Cerebellar cortex (tissue), 1 donor: ENCODE measurements around the gene STK31.
"Not testable (repeated sequence)": the region's sequence is repeated elsewhere in the genome, so short reads cannot be mapped to it uniquely, and the experiment has no call there.

Experiments
- DNase-seq: peaks from one replicate; pipeline ENCODE4 v3.0.0-alpha.2; 2015; ENCODE audit warnings: low spot score

STK31 gene

DNA sequence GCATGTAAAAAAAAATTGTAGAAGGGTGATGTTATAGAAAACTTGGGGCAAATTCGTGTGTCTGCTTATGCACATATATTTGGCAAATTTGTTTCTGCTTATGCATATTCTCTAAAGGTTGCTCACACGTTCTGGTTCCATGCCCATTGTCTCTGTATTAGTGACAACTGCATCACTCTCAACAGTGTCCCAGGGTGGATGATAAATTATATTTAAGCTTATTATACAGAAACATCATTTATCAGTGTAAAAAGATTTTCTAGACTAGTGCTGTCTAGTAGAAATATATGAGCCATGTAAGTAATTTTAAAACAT is 4.1 kb downstream of the STK31 start:
- no peak for DNase-seq

DNA sequence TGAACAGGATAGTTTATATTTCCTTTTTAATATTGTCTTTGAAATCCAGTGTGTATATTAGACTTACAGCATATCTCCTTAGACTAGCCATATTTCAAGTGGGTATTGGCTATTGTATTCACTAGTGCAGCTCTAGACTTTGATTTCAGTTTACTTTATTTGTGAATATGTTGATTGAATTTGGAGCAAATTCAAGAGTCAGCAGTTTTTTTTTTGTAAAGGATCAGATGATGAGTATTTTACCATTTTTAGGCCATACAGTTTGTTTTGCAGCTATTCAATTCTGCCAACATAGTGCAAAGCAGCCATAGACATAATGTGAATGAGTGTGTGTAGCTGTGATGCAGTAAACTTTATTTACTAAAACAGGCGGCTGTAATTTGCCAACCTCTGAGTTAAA is 4.6 kb downstream of the STK31 start:
- no peak for DNase-seq

DNA sequence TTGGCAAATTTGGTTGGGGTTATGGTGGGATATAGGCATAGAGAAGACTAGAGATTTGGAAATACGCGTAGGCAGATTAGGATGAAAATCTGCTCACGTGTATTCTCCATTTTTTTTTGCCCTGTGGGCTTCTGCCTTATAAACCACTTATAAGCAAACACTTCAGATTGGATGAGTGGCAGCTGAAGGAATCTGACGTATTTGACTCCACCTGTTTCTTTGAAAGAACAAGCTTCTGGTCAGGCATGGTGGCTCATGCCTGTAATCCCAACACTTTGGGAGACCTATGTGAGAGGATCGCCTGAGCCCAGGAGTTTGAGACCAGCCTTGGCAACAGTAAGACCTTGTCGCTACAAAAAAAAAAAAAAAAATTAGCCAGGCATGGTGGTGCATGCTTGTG is 5.1 kb downstream of the STK31 start:
- DNase-seq, result no peak

DNA sequence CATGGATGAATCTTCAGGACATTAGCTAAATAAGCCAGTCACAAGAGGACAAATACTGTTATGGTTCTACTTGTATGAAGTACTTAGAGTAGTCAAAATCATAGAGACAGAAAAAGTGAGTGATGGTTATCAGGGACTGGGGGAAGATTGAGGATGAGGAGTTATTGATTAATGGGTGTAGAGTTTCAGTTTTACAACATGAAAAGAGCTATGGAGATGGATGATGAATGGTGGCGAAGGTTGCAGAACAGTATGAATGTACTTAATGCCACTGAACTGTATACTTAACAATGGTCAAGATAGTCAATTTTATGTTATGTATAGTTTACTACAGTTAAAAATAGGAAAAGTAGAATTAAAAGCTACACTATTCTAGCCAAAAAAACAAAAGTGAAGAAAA is 7.8 kb downstream of the STK31 start:
- DNase-seq, result no peak

DNA sequence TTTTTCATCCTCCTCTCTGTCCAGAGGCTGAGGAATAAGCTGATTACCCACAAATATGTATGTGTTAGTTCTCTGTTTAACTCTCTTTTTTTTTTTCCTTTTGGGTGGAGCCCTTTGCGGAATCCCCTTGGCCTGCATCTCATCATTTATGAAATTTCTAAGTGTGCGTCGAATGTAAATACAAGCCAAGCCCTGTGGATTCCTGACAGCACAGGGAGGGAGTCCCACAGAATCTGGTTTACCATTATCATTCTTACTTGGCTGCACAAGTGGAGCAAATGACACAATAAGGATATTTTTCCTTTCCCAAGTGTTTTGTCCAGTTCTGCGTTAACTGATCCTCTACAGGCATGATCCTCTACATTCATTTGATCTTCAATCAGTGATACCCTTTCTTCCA is 11.4 kb downstream of the STK31 start:
- no peak for DNase-seq

DNA sequence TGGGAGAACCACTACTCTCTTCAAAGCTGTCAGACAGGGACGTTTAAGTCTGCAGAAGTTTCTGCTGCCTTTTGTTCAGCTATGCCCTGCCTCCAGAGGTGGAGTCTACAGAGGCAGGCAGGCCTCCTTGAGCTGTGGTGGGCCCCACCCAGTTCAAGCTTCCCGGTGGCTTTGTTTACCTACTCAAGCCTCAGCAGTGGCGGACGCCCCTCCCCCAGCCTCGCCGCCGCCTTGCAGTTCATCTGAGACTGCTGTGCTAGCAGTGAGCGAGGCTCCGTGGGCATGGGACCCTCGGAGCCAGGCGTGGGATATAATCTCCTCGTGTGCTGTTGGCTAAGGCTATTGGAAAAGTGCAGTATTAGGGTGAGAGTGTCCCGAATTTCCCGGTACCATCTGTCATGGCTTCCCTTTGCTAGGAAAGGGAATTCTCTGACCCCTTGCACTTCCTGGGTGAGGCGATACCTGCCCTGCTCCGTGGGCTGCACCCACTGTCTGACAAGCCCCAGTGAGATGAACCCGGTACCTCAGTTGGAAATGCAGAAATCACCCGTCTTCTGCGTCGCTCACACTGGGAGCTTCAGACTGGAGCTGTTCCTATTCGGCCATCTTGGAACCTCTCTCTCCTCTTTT is 12.7 kb downstream of the STK31 start:
- not testable (repeated sequence) for DNase-seq

DNA sequence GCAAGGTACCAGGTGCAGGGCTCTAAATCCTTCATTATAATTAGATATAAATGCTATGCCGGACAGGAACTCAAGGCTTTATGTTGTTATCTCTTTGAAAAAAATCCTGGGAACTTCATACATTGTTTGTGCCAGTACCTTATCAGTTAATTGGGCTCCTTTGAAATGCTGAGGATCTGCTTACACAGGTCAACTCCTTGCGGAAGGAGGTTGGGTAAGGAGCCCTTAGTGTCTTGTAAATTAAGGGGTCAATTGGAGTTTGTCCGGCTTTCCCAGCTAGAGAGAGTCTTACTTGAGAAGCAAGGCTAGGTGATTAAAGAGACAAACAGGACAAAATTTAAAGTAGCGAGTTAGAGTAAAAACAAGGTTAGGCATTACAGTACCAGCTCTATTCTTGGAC is 14.1 kb downstream of the STK31 start:
- DNase-seq, result not testable (repeated sequence)

DNA sequence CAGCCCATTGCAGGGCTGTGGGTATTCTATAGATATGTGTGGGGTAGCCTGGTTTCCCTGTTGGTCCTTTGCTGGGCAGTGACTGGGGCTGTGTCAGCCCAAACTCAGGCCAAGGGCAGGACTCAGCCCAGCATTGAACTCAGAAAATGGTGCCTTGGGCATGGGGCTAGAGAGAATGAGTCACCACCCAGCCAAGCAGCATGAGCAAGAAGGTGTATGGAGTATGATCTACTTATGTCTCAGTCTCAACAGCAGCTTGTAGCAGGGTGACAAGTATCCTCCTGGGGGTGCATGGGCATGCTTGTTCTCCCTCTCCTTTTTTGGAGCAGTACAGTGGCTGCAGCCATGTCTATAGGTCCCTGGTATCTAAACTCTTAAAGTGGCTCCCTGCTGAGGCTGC is 32.0 kb downstream of the STK31 start:
- DNase-seq, result no peak

DNA sequence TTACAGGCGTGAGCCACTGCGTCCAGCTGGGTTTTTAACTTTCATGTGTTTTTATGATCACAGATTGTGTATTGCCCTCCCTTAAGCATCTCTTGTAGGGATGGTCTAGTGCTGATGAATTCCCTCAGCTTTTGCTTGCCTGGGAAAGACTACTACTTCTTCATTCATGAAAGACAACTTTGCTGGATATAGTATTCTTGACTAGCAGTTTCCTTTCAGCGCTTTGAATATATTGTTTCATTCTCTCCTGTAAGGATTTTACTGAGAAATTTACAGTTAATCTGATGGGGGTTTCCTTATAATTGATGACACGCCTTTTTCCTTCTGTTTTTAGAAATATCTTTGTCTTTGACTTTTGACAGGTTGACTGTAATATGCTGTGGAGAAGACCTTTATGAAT is 33.2 kb downstream of the STK31 start:
- DNase-seq, result no peak

DNA sequence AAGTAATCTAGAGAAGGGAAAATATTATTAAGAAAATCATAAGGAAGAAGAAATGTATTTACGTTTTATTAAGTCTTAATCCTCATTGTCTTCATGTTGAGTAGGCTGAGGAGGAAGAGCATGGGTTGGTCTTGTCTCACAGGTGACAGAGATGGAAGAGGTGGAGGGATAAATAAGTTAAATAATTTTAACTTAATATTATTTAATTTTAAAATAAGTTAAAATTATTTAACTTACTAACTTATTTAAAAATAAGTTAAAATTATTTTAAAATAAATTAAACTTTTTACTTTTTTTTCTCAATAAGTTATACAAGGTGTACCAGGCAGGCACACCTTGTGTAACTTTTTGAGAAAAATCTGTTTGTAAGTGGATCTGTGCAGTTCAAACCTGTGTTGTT is 36.6 kb downstream of the STK31 start:
- DNase-seq, result no peak

DNA sequence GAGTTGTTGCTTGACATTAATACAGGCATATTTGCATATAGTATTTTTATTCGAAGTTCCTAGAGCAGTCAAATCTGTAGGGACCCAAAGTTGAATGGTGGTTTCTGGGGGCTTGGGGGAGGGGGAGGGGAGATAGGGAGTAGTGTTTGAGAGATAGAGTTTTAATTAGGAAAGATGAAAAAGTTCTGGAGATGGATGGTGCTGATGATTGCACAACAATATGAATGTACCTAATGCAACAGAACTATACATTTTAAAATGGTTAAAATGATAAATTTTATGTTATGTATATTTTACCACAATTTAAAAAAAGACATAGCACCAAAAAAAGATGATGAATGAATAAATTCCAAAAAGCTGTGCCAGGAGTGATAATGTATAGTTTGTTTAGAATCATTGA is 41.8 kb downstream of the STK31 start:
- DNase-seq, result no peak

DNA sequence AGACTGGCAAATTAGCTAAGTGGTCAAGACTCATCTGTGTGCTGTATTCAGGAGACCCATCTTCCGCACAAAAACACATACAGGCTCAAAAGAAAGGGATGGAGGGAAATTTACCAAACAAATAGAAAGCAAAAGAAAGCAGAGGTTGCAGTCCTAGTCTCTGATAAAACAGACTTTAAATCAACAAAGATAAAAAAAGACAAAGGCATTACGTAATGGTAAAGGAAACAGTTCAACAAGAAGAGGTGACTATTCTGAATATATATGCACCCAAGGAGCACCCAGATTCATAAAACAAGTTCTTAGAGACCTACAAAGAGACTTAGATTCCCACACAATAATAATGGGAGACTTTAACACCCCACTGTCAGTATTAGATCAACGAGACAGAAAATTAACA is 48.8 kb downstream of the STK31 start:
- DNase-seq, result not testable (repeated sequence)

DNA sequence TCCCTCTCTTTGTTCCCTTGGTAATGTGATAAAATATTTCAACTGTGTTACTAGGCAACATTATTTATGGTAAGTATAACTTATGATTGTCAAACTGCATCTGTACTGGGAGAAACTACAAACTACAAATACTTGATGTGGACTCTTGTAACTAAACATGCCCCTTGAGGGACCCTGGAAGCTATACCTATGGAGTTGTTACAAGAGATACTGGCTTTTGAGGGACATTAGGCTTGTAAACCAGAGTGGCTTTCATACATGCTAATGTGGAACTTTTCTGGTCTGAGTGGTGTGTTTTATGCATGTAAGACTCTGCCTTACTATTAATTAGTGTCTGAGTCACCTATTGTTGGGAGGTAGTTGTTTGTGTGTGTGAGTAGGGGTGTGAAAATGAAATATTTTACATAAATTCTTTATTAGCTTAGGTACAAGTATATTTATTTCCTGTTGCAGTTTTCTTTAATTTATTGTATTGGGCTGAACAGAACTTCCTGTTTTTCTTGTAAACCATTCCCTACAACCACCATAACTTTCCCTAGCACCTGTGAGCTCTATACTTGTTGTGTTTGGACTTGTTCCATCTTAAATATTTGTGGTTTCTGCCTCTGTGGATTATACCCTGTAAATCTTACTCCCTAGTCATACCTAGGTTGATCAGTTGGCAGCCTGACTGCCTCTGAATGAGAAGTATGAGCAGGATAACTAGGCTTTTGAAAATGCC is 49.8 kb downstream of the STK31 start:
- no peak for DNase-seq

DNA sequence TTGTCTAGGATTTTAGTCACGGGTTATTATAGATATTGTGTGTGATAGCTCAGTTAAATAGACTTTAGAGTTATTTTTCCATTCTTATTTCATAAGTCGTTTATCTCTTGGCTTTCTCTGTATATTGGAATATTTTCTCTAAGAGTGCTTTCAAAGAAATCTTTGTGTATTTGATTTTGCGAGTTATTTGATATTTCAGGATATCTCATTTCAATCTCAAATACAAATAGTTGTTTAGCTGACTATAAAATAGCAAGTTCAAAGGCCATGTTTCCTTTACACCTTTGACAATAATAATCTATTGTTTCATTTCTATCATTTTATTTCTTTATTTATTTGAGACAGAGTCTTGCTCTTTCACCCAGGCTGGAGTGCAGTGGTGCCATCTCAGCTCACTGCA is 55.9 kb downstream of the STK31 start:
- no peak for DNase-seq

DNA sequence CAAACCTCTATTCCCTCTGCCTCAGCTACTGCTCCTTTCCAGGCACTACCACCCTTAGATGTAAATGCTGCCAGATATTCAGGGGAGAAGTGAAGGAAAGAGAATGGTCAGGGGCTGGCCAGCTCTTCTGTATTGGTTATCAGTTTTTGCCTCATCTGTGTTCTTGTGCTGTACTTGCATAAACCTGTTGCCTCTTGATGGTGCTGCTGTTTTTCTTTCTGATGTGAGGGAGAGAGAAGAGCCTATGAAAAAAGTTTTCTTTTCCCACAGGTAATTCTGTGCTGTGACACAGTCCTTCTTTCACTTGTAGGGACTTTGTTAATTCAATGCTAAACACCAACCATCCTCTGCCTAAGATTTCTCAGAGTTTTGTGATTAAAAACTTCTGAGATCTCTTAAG is 57.5 kb downstream of the STK31 start:
- no peak for DNase-seq

DNA sequence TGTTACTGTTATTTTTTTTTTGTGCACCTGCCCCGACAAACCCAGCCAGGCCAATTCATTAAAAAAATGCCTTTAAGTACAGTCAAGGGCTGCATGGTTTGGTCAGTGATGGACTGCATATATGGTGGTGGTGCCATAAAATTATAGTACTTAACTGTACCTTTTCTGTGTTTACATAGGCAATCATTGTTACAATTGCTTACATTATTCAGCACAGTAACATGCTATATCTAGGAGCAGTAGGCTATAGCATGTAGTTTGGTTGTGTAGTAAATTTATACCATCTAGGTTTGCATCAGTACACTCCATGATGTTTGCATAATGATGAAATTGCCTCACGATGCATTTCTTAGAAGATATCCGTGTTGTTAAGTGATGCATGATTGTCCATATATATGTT is 58.0 kb downstream of the STK31 start:
- DNase-seq, result no peak

DNA sequence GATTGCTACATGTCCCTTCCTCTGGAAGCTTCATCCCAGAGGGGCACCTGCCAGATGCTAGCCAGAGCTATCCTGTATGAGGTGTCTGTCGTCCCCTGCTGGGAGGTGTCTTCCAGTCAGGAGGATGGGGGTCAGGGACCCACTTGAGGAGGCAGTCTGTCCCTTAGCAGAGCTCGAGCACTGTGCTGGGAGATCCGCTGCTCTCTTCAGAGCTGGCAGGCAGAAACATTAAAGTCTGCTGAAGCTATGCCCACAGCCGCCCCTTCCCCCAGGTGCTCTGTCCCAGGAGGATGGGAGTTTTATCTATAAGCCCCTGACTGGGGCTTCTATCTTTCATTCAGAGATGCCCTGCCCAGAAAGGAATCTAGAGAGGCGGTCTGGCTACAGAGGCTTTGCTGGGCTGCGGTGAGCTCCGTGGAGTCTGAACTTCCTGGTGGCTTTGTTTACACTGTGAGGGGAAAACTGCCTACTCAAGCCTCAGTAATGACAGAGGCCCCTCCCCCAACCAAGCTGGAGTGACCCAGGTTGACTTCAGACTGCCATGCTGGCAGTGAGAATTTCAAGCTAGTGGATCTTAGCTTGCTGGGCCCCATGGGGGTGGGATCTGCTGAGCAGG is 69.3 kb downstream of the STK31 start:
- not testable (repeated sequence) for DNase-seq

DNA sequence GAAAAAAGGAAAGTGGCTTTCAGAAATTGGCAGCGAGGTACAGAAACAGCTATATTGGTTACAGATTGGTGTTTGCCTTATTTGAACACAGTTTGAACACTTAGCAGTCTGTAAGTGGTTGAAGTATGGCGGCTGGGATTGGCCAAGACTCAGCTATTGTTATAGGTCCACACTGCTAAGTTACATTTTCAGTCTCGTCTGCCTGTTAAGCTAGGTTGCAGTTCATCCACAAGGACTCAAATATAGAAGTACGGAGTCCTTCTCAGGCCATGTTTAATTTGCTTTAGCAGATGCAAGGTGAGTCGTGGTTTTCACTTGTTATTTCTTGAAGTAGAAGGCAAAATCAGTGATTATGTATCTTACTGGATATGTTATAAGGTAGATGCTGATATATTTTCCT is 73.1 kb downstream of the STK31 start:
- no peak for DNase-seq

DNA sequence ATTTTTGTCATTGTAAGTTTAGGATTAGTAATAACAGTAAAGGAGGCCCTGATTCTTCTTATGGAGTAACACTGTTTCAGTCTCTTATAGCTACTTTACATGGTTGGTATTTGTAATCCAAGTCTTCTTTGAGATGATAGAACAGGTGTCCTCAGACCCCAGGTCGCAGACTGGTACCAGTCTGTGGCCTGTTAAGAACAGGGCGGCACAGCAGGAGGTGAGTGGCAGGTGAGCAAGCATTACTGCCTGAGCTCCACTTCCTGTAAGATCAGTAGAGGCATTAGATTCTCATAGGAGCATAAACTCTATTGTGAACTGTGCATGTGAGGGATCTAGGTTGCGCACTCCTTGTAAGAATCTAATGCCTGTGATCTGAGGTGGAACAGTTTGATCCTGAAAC is 77.3 kb downstream of the STK31 start:
- no peak for DNase-seq

DNA sequence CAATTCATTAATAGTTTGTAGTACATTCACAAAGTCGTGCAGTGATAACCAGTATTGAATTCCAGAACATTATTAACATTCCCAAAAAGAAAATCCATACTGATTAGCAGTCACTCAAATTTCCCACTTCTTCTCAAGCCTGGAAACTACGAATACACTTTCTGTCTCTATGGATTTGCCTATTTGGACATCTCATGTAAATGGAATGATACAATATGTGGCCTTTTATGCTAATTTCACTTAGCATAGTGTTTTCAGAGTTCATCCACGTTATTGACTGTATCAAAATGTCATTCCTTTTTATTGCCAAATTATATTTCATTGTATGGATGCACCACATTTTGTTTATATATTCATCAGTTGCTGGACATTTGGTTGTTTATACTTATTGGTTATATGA is 78.8 kb downstream of the STK31 start:
- no peak for DNase-seq

DNA sequence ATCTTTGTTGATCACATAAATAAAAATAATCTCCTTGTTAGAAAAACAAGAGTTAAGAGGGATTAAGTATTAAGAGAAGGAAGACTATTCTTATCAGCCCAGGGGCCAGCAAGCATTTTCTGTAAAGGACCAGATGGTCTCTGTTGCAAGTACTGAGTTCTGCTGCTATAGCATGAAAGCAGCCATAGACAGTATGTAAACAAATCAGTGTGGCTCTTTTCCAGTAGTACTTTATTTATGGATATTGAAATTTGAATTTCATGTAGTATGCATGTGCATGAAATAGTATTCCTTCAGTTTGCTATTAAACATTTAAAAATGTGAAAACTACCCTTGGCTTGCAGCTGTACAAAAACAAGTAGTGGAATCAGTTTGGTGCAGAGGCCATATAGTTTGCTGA is 81.7 kb downstream of the STK31 start:
- DNase-seq, result no peak

DNA sequence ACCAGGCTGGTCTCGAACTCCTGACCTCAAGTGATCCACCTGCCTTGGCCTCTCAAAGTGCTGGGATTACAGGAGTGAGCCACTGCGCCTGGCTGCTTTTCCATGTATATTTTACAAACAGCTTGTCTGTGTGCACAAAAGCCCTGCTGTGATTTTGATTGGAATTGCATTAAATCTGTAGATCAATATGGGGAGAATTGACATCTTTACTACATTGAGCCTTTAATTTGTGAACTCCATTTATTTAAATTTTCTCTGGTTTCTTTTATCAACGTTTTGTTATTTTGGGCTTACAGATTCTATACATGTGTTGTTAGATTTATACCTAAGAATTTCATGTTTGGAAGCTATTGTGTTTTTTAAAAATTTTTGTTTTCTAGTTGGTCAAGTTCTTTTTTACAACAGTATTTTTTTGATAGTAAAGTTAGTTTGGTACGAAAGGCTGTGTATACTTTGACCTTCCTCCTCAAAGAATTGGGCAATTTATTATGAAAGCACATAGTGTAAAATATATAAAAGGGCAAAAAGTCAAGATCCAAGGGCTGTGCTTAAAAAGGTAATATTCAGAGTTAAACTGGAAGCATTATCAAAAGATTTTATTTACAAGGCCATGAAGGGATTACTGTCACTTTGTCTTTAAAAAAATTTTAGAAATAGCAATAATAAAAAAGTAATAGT is 92.8 kb downstream of the STK31 start:
- no peak for DNase-seq

DNA sequence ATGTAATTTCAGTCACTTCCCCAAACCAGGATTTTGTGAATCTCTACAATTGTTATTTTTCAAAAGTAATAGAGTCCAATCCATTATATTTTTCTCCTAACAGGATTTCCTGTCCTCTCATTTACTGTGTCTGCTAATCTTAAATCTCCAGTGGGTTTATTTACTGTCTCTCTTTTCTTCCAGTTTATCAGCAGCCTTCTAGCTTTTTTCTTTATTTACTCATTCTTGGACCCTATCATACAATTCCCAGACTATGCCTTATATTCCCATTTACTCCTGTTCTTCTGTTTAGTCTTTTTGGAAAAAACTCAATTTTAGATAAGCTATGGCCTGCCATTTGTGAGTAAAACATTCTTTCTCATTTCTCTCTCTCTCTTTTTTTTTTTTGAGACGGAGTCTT is 94.7 kb downstream of the STK31 start:
- DNase-seq, result no peak
